ENCODE data around the gene PPIP5K2.
A peak's percentile ranks its signal among the peaks of the same experiment; 100 is the strongest.

The PPIP5K2 gene

GRCh38 chr5:103254921-103255320 is 134.8 kb downstream of the PPIP5K2 start:
- no peak for DNase-seq

- DNase-seq, result no peak
Measured at GRCh38 chr5:103255691-103256090, 135.6 kb downstream of the PPIP5K2 start.

GRCh38 chr5:103256178-103256577 is 136.1 kb downstream of the PPIP5K2 start:
- no peak for DNase-seq

GRCh38 chr5:103258368-103258956 is 138.4 kb downstream of the PPIP5K2 start, which contains the start of gene MACIR:
Gene MACIR (plus strand): TSS chr5:103258763. CDS start chr5:103275920, 17,157 bp downstream.
- DNase-seq, result peak; percentile 97

DNA sequence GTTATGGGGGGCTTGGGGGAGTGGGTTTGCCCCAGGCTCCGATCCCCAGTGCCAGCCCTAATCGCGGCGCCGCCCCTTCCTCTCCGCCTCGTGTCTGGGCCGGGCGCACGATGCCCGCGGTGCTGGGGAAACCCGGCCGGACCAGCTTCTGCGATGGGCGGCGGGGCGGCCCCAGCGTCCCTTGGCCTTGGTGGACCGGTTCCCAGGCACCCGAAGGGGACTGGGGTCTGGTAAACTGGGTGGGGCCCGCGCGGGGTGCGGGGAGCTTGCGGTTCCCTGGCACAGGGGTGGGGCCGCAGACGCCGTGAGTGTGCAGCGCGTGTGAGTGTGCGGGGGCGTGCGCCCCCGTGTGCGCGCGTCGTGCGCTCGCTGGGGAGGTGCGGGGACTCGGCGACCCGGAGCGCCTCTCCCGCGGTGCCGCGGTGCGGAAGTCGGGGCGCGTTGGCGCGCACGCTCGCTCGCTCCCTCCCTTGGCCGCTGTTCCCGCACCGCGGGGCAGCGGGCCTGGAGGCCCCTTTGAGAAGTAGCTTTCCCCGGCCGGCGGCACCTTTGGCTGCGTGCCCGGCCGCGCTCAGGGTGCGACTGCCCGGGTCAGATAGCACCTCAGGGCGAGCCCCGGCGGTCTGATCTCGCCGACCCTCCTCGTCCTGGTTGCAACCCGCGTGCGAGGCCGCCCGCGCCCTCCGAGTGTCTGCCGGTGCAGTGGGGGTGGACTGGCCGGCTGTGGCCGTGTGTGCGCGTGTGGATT is 139.0 kb downstream of the PPIP5K2 start:
- DNase-seq, result peak; percentile 53

DNA sequence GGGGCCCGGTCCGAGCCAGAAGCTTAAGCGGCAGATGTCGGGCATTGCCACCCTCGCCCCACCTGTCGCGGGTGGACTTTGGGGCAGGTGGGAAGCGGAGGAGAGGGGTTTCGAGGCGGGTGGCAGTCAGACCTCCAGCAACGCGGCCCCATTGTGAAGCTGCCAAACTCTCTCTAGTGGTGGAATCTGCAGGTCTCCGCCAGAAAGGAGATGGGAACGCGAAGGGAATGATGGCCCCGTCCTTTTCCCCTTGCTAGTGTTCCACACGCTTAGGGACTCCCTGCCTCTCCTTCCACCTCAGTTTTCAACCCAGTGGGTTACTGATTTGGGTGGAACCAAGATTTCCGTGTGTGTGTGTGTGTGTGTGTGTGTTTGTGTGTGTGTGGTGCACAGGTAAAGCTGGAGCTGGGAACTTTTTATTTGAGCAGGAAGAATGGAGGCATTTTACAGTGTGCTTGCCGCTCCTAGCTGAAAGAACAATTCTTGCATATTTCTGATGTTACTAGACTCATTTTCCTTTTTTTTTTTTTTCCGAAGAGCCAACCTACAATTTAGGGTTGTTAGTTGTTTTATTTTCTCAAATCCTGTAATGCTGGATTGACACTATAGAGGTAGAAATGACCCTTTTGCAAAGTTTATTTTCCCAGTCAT is 139.7 kb downstream of the PPIP5K2 start:
- DNase-seq, result peak; percentile 7

- no peak for DNase-seq
Measured at GRCh38 chr5:103260951-103261350, 140.8 kb downstream of the PPIP5K2 start.
